Mesendoderm (in vitro differentiated cells): ENCODE results near the gene JAZF1.

ENCODE experiments used
- DNase-seq: peaks from one replicate; pipeline ENCODE4 v3.0.0; 2013
- H2AK5ac ChIP-seq: 2 replicates; pipeline ENCODE4 v1.6.1; 2013; ENCODE audit warnings: low read length, inconsistent platforms
- H2BK120ac ChIP-seq: 2 replicates; pipeline ENCODE4 v1.6.1; 2013; ENCODE audit warnings: low read depth, mild to moderate bottlenecking, low read length, moderate library complexity, mixed read lengths
- H2BK15ac ChIP-seq: replicated peaks from 2 replicates; pipeline ENCODE4 v1.6.1; 2013; ENCODE audit warnings: low read depth, mild to moderate bottlenecking, moderate library complexity
- H2BK5ac ChIP-seq: 2 replicates; pipeline ENCODE4 v1.6.1; 2013; ENCODE audit warnings: low read length, inconsistent platforms
- H3K18ac ChIP-seq: 2 replicates; pipeline ENCODE4 v1.6.1; 2013; ENCODE audit warnings: mild to moderate bottlenecking, low read length, mixed read lengths
- H3K23ac ChIP-seq: one replicate; pipeline ENCODE4 v1.6.1; 2013; ENCODE audit warnings: low read length
- H3K27ac ChIP-seq: 2 replicates; pipeline ENCODE4 v1.5.1; 2013; ENCODE audit warnings: low read depth, mild to moderate bottlenecking, inconsistent platforms, low read length, moderate library complexity
- H3K27me3 ChIP-seq: 2 replicates; pipeline ENCODE4 v1.6.1; 2013; ENCODE audit warnings: low read length, control low read depth, mild to moderate bottlenecking, inconsistent platforms; ENCODE audit not compliant: insufficient read depth, poor library complexity
- H3K36me3 ChIP-seq: 2 replicates; pipeline ENCODE4 v1.6.1; 2013; ENCODE audit warnings: low read length, inconsistent platforms; ENCODE audit not compliant: control insufficient read depth, insufficient read depth
- H3K4ac ChIP-seq: one replicate; pipeline ENCODE4 v1.6.1; 2013; ENCODE audit warnings: low read depth, mild to moderate bottlenecking, low read length, moderate library complexity
- H3K4me1 ChIP-seq: 2 replicates; pipeline ENCODE4 v1.6.1; 2013; ENCODE audit warnings: low read depth, low read length, inconsistent platforms; ENCODE audit not compliant: control insufficient read depth
- H3K4me2 ChIP-seq: 2 replicates; pipeline ENCODE4 v1.6.1; 2013; ENCODE audit warnings: low read length
- H3K4me3 ChIP-seq: 2 replicates; pipeline ENCODE4 v1.5.1; 2013; ENCODE audit warnings: mild to moderate bottlenecking, low read length
- H3K56ac ChIP-seq: one replicate; pipeline ENCODE4 v1.6.1; 2013; ENCODE audit warnings: low read length
- H3K79me1 ChIP-seq: 2 replicates; pipeline ENCODE4 v1.6.1; 2013; ENCODE audit warnings: low read length, inconsistent platforms
- H3K79me2 ChIP-seq: 2 replicates; pipeline ENCODE4 v1.6.1; 2013; ENCODE audit warnings: mild to moderate bottlenecking, low read length; ENCODE audit not compliant: control insufficient read depth, insufficient read depth
- H3K9ac ChIP-seq: 2 replicates; pipeline ENCODE4 v1.6.1; 2013; ENCODE audit warnings: low read length, inconsistent platforms
- H4K5ac ChIP-seq: one replicate; pipeline ENCODE4 v1.6.1; 2013; ENCODE audit warnings: low read length
- H4K8ac ChIP-seq: one replicate; pipeline ENCODE4 v1.6.1; 2013; ENCODE audit warnings: low read depth, mild to moderate bottlenecking, control low read depth, low read length, moderate library complexity
- WGBS: extraction: QIAGEN DNeasy Blood & Tissue Kit; methylation state at CpG from one replicate; pipeline ENCODE4 v1.1.7; 2013; ENCODE audit warnings: low lambda C conversion rate, missing lambda C conversion rate; ENCODE audit not compliant: insufficient coverage; ENCODE audit errors: extremely low coverage; 5-methylcytosine and 5-hydroxymethylcytosine counted together

The JAZF1 gene

DNA sequence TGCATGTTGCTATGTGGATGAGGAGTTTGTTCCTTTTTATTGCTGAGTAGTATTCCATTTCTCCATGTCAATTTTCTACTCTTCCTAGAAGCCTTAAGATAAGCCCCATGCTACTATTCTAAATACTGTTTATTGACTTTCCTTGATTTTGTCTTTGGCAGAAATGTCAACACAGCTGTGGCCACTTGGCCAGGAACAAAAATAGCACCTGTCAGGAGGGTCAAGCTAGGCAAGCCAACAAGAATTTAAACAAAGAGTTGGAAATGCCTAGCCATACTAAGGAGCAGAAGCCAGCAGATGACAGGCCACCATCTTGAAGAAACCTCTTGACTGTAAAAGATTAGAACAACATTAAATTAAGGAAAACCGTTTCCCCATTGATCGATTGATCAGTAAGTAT is 34.7 kb downstream of the JAZF1 start:
- Histone ChIP-seq H3K36me3 (no peaks in the 10 kb centered on the region), H3K56ac (no peak overlapping the region), H3K23ac (no peak overlapping the region), H3K4me3 (no peak overlapping the region), H3K27ac (peak overlapping the region; percentile 48), H3K9ac (no peak overlapping the region), H3K4ac (no peak overlapping the region), H2BK120ac (no peak overlapping the region), H4K5ac (no peak overlapping the region), H3K4me2 (no peak overlapping the region), H3K18ac (no peak overlapping the region), H2AK5ac (no peak overlapping the region), H4K8ac (no peak overlapping the region), H3K4me1 (no peaks in the 10 kb centered on the region), H3K27me3 (no peaks in the 10 kb centered on the region), H3K79me1 (peaks cover 2% of the 10 kb centered on the region), H2BK15ac (no peak overlapping the region), H3K79me2 (no peaks in the 10 kb centered on the region), H2BK5ac (no peak overlapping the region)
- WGBS = no CpG with 5 or more reads among the region's 2 CpGs
- DNase-seq = no peak

GRCh38 chr7:28145090-28145626 is 35.4 kb downstream of the JAZF1 start:
- Histone ChIP-seq H3K27me3 (no peaks in the 10 kb centered on the region), H3K4me3 (no peak overlapping the region), H3K18ac (no peak overlapping the region), H4K8ac (no peak overlapping the region), H3K23ac (no peak overlapping the region), H2BK120ac (no peak overlapping the region), H3K4ac (no peak overlapping the region), H2BK5ac (no peak overlapping the region), H2BK15ac (no peak overlapping the region), H3K79me1 (peaks cover 2% of the 10 kb centered on the region), H3K56ac (no peak overlapping the region), H3K36me3 (no peaks in the 10 kb centered on the region), H3K27ac (no peak overlapping the region), H2AK5ac (no peak overlapping the region), H4K5ac (no peak overlapping the region), H3K9ac (no peak overlapping the region), H3K4me1 (no peaks in the 10 kb centered on the region), H3K4me2 (no peak overlapping the region), H3K79me2 (no peaks in the 10 kb centered on the region)
- no CpG with 5 or more reads among the region's 3 CpGs for WGBS
- DNase-seq = no peak

- DNase-seq = peak; percentile 70
- H2AK5ac ChIP-seq = no peak overlapping the region
- H3K4me1 ChIP-seq = no peaks in the 10 kb centered on the region
- no peak overlapping the region for H3K4me2 ChIP-seq
- no peak overlapping the region for H2BK15ac ChIP-seq
- no peak overlapping the region for H3K4ac ChIP-seq
- no peak overlapping the region for H3K23ac ChIP-seq
- no peak overlapping the region for H3K4me3 ChIP-seq
- H3K56ac ChIP-seq = no peak overlapping the region
- no peak overlapping the region for H3K9ac ChIP-seq
- no peak overlapping the region for H3K18ac ChIP-seq
- no peak overlapping the region for H2BK5ac ChIP-seq
- WGBS = no CpG with 5 or more reads among the region's 3 CpGs
- no peak overlapping the region for H3K27ac ChIP-seq
- peaks cover 2% of the 10 kb centered on the region for H3K79me1 ChIP-seq
- no peak overlapping the region for H4K5ac ChIP-seq
- no peak overlapping the region for H4K8ac ChIP-seq
- no peak overlapping the region for H2BK120ac ChIP-seq
- H3K27me3 ChIP-seq = no peaks in the 10 kb centered on the region
- no peaks in the 10 kb centered on the region for H3K79me2 ChIP-seq
- no peaks in the 10 kb centered on the region for H3K36me3 ChIP-seq
Measured at GRCh38 chr7:28144266-28144665, 36.3 kb downstream of the JAZF1 start.

GRCh38 chr7:28142650-28143049 is 37.9 kb downstream of the JAZF1 start:
- H4K5ac ChIP-seq = no peak overlapping the region
- H3K79me1 ChIP-seq = peaks cover 2% of the 10 kb centered on the region
- no peak overlapping the region for H3K18ac ChIP-seq
- H3K36me3 ChIP-seq = no peaks in the 10 kb centered on the region
- no CpG with 5 or more reads among the region's 3 CpGs for WGBS
- no peak overlapping the region for H3K9ac ChIP-seq
- peak; percentile 37 for DNase-seq
- H2AK5ac ChIP-seq = no peak overlapping the region
- H3K4me1 ChIP-seq = no peaks in the 10 kb centered on the region
- H2BK120ac ChIP-seq = no peak overlapping the region
- H4K8ac ChIP-seq = no peak overlapping the region
- no peak overlapping the region for H3K4me2 ChIP-seq
- H3K23ac ChIP-seq = no peak overlapping the region
- H3K4ac ChIP-seq = no peak overlapping the region
- no peak overlapping the region for H2BK15ac ChIP-seq
- no peak overlapping the region for H2BK5ac ChIP-seq
- no peaks in the 10 kb centered on the region for H3K27me3 ChIP-seq
- H3K79me2 ChIP-seq = no peaks in the 10 kb centered on the region
- no peak overlapping the region for H3K27ac ChIP-seq
- H3K4me3 ChIP-seq = no peak overlapping the region
- H3K56ac ChIP-seq = no peak overlapping the region

- no peak for DNase-seq
- peaks cover 3% of the 10 kb centered on the region for H3K4me1 ChIP-seq
- no peak overlapping the region for H3K56ac ChIP-seq
- H3K18ac ChIP-seq = no peak overlapping the region
- no peak overlapping the region for H3K9ac ChIP-seq
- no peak overlapping the region for H4K5ac ChIP-seq
- H2BK5ac ChIP-seq = no peak overlapping the region
- H3K79me1 ChIP-seq = peaks cover 2% of the 10 kb centered on the region
- no peak overlapping the region for H3K4me3 ChIP-seq
- H3K27ac ChIP-seq = no peak overlapping the region
- no peak overlapping the region for H3K4ac ChIP-seq
- no peaks in the 10 kb centered on the region for H3K27me3 ChIP-seq
- H3K23ac ChIP-seq = no peak overlapping the region
- no peak overlapping the region for H3K4me2 ChIP-seq
- no peak overlapping the region for H2BK15ac ChIP-seq
- H3K79me2 ChIP-seq = no peaks in the 10 kb centered on the region
- H4K8ac ChIP-seq = no peak overlapping the region
- H2BK120ac ChIP-seq = no peak overlapping the region
- no CpG with 5 or more reads among the region's 1 CpG for WGBS
- H3K36me3 ChIP-seq = no peaks in the 10 kb centered on the region
- H2AK5ac ChIP-seq = no peak overlapping the region
Measured at GRCh38 chr7:28140979-28141378, 39.6 kb downstream of the JAZF1 start.

GRCh38 chr7:28138837-28139236 is 41.8 kb downstream of the JAZF1 start:
- Histone ChIP-seq H2AK5ac (no peak overlapping the region), H3K27me3 (no peaks in the 10 kb centered on the region), H3K4me3 (no peak overlapping the region), H2BK120ac (no peak overlapping the region), H2BK15ac (no peak overlapping the region), H2BK5ac (no peak overlapping the region), H3K56ac (no peak overlapping the region), H3K23ac (no peak overlapping the region), H3K36me3 (no peaks in the 10 kb centered on the region), H3K4me2 (no peak overlapping the region), H3K27ac (no peak overlapping the region), H3K18ac (no peak overlapping the region), H3K79me1 (peaks cover 2% of the 10 kb centered on the region), H3K9ac (no peak overlapping the region), H3K4ac (no peak overlapping the region), H3K79me2 (no peaks in the 10 kb centered on the region), H4K8ac (no peak overlapping the region), H3K4me1 (peaks cover 6% of the 10 kb centered on the region), H4K5ac (no peak overlapping the region)
- WGBS = no CpG with 5 or more reads among the region's 2 CpGs
- DNase-seq = no peak
